Cardiac septum (tissue), 1 donor: ENCODE measurements around the gene KCNJ16. TPM values are rescaled to one million over a fixed set of nuclear protein-coding genes. Genes with fewer than 3 reads are reported as not detected.

Source experiments
- DNase-seq: peaks from one replicate; pipeline ENCODE4 v3.0.0-alpha.2; 2020; ENCODE audit warnings: low spot score
- intact Hi-C: fragments of 100-400 bp; cut with DNase I; formaldehyde crosslinking; loops from one replicate; pipeline ENCODE4 v1.14.0; 2022
- total RNA-seq: library from RNA; stranded (reverse); fragmentation: NEBNext Ultra II Directional; extraction: Animal tissue kit (Norgen Biotek cat#: 25700); gene quantifications from one replicate; pipeline ENCODE4 v1.2.1, GENCODE V29; 2021
- donor health status: DM: no; HTN: no; CAD: no.

The KCNJ16 gene
- total RNA-seq, 1 donor from 2014 or later: not detected

DNA sequence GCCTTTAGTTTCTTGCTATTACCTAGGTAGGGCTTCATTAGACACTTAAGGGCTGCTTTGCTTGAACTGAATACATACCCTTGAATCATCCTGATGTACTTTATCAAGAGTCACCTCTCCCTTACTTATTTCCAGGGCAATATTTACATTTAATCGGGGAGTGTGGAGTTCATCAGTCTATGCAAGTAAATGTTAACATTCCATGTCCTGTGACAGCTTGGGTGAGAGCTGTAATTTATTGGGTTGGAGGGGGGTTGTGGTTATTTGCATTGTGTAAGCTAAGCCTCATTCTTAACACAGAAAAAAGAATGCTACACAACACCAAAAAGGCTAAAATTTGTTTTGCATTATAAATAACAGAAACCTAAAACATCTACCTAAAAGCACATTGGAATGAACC, 16.7 kb downstream of the KCNJ16 start:
- intact Hi-C loops: no loop called here
- DNase-seq: no peak

- intact Hi-C loops: no loop called here
Observed at GRCh38 chr17:70093163-70093562, 18.1 kb downstream of the KCNJ16 start.

DNA sequence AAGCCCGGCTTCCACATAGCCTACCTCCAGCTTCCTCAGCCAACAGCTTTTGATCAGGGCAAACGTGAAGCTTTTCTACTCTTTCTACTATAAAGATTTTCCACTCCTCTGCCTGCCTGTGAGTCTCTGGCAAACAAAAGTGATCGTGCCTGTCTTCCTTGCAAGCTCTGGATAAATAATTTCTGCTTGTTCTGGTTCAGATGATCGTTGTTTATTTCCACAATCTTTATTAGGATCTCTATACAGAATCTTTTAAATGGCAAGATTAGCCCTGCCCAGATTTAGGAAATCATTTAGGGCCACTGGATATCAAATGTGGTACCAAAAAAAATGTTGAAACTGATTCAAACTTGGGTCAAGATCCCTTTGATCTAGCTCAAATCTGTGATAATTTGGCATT, 20.4 kb downstream of the KCNJ16 start:
- no peak for DNase-seq
- intact Hi-C loops: no loop called here

More at GRCh38 chr17:70093163-70093562, 18.1 kb downstream of the KCNJ16 start:
- no peak for DNase-seq

DNA sequence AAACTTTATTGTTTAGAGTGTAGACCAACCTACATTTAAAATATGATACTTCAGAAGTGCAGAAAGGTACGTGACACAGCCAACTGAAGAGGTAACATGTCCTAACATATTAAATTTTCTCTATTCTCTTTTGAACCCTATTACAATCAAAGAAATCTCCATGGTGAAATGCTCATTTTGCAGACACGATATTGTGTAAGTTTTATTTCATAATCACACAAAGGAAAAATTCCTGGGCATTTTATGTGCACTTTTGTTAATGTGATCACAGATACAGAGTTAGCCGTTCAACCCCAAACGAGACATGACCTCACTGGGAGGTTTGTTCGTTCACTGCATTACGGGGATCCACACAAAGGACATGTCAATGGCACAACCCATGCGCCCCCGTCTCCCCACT, 21.8 kb downstream of the KCNJ16 start:
- intact Hi-C loops: no loop called here
- no peak for DNase-seq

DNA sequence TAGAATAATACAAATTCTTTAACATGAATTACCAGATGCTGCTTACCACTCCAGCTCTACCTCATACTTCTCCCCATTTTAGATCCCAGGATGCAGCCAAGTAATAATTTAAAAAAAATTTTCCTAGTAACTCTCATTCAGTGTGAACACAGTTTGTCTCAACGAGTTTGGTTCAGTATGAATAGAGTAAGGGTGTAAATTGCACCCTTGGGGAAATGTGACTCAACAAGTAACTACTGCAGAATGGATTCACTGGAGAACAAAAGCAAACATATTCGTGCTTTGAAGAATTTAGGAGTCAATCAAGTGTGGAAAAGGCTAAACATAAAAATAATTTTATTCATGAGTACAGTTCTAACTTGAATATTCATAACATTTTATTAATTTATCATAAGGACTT, 23.0 kb downstream of the KCNJ16 start:
- no peak for DNase-seq
- intact Hi-C loops: no loop called here

DNA sequence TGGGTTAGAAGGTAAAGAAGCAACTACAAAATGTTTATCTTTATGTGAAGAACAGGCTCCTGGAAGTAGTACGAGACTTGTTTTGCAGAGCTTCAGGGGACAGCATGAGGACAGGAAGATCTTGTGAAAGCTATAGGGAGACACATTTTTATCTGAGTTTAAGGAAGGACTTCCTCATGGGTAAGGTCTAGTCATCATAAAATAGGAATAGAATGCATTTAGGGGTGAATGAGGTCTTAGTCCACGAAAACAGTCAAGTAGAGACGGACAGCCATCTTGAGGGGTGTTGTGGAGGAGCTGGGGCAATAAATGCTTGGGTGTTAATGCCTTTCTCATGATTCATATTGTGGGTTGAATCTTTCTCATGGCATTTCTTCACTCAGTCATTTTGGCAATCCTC, 24.3 kb downstream of the KCNJ16 start:
- intact Hi-C loops: no loop called here
- no peak for DNase-seq

GRCh38 chr17:70099884-70100283, 24.9 kb downstream of the KCNJ16 start:
- intact Hi-C loops: no loop called here
- no peak for DNase-seq

DNA sequence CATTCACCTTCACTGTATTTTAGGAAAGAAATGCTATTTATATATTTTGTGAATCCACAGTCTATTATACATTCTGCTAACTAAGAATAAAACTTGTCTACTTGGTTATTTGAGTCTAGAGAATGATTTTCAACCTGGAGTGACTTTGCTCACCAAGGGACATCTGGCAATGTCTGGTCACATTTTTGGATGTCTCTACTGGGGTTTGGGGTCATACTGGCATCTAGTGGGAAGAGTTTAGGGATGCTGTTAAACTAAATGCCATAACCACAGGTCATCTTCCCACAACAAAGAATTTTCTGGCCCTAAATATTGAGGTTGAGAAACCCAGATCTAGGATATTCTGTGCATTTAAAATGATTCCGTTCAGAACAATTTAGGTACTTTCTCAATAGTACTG, 26.0 kb downstream of the KCNJ16 start:
- intact Hi-C loops: no loop called here
- no peak for DNase-seq

DNA sequence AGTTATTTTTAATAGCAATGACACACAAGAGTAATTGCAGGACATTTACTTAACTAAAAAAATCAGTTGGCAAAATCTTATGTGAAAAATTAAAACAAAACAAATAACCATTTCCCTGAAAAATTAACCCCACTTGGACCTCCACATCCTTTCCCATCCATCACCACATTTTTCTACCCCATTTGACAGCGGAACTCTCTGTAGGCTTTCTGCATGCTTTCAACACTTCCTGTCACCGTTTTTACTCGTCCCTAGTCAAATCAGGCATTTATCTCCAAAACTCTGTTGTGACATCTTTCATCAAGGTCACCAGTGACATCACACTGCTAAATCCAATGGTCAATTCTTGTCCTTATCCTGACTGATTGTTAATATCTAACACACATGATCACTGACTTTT, 27.5 kb downstream of the KCNJ16 start:
- DNase-seq: no peak
- intact Hi-C loops: no loop called here

DNA sequence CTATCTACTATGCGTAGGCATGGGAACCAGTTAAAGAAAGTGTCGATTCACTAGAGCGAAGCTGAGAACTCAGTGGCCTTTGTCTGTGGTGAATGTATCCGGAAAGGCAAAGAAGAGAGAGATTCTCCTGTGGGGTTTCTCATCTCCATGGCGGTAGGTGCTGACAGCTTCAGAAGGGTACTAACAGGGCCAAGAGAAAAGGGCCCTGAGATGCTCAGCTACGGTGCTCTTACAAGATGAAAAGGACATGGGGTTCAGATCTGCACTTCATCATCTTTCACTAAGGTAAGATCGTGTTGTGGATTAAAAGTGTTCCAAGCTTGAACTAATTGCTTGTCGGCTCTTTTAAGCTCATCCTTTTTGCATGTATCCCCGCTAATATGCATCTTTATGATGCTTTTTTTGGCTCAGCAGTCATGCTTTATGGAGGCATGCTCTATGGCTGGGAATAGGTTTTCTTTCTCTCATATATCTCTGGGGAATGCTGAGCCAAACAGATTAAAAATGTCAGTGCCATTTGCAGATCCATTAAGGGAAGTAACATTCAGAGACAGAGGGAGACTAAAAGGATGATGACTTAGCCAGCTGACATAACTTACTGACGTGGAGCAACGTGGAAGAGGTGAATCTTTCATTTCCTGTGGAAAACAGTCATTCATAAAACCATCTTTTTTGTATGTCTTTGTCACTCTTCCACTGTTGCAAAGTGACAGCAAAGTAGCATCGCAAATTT, 29.9 kb downstream of the KCNJ16 start:
- intact Hi-C loops: no loop called here

GRCh38 chr17:70105641-70106040, 30.6 kb downstream of the KCNJ16 start:
- no peak for DNase-seq
- intact Hi-C loops: no loop called here

More for the DNA sequence above, 29.9 kb downstream of the KCNJ16 start:
- DNase-seq: no peak

- intact Hi-C loops: no loop called here
Observed at GRCh38 chr17:70106551-70106950, 31.5 kb downstream of the KCNJ16 start.

DNA sequence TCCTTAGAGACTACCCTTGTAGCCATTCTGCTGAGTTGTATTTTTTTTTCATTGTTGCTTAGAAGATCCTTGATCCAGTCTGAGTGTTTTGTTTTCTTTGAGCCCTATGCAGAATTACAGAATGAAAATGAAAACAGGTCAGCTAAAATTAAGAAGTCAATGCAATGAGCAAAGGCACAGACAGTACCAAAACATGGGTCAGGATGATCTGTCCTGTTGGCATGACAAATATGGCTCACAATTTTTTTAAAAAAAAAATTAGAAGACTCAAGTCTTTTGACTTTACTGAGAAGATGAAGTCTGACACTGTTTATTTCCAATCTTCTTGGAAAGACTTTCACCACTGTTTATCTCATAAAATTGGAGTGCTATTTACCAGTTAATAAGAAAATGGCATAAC, 32.4 kb downstream of the KCNJ16 start:
- DNase-seq: no peak
- intact Hi-C loops: no loop called here

More at GRCh38 chr17:70106551-70106950, 31.5 kb downstream of the KCNJ16 start:
- DNase-seq: no peak

DNA sequence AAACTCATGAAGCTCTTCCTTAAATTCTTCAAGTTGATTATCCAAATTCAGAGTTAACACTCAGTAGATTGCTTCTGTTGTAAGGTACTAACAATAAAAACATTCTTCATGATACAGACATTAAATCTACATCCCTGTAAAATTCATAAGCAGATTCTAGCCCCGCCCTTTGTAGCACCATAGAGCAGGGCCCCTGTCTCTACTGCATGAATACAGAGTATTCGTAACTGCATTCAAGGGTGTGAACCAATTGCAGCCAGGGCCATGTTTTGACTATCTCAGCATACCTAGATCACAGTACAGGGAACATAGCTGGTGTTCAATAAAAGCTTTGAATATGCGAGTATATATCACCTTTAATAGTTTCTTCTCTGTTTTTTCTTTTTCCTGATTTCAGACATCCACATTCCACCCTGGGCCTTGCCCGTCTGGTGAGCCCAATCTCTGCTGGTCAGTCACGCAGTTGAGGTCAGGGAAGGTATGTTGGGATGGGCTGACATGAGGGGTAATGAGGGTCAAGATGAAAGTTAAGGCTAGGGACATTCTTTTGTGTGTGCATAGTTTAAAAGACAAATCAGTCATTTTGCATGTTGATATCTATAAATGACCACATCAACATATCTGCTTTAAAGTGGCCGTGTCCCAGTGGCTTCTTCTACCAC, 33.0 kb downstream of the KCNJ16 start:
- no peak for DNase-seq
- intact Hi-C loops: no loop called here

DNA sequence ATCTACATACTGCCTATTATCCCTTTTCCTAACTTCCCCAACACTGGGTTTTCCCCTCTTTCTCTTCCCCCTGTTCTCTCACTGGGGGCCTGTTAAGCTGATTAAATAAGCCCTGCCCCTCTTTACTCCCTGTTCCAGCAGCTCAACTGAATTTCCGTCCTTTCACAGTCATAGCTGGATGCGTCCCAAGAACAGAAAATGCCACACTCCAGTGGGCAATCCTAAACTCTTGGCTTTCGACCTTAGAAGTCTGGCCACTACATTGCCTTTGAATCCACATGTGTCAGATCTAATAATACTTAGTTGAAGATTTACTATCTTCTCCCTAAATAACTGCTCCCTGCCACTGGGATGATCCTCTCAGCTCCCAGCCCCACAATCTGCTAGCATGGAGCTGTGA, 34.5 kb downstream of the KCNJ16 start:
- no peak for DNase-seq
- intact Hi-C loops: no loop called here

- intact Hi-C loops: no loop called here
- no peak for DNase-seq
Observed at GRCh38 chr17:70110443-70110880, 35.4 kb downstream of the KCNJ16 start.

DNA sequence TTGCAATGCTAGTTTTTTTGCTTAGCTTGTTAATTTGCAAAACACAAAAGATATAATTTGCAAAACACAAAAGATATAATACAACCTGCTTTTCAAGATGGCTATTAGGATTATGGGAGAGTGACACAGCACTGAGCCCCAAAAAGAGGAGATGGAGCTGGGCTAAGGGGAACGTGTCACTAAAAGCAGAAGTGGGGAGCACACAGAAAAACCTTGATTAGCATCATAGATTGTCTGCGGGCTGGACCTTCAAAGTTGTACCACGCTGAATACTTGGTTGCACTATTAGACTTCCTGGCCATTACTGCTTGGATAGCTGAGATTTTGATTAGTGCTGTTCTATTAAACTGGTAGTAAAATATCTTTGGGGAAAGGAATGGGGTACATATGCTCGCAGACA, 36.2 kb downstream of the KCNJ16 start:
- intact Hi-C loops: no loop called here
- no peak for DNase-seq

GRCh38 chr17:70114405-70114804, 39.4 kb downstream of the KCNJ16 start:
- no peak for DNase-seq
- intact Hi-C loops: no loop called here

GRCh38 chr17:70115126-70115525, 40.1 kb downstream of the KCNJ16 start:
- DNase-seq: no peak
- intact Hi-C loops: no loop called here

DNA sequence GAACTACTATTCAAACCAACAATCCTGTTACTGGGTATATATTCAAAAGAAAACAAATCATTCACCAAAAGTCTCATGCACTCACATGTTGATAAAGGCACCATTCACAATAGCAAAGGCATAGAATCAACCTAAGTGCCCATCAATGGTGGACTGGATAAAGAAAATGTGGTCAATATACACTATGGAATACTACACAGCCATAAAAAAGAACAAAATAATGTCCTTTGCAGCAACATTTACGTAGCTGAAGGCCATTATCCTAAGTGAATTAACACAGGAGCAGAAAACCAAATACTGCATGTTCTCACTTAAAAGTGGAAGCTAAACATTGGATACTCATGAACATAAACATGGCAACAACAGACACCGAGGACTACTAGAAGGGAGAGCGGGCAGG, 41.9 kb downstream of the KCNJ16 start:
- DNase-seq: no peak
- intact Hi-C loops: no loop called here

- no peak for DNase-seq
- intact Hi-C loops: no loop called here
Observed at GRCh38 chr17:70119545-70119944, 44.5 kb downstream of the KCNJ16 start.
